Natural killer cell (primary cell): ENCODE data around the gene MCHR1. TPM values are rescaled to one million over a fixed set of nuclear protein-coding genes. Genes with fewer than 3 reads are reported as not detected.

Experiments used
- ATAC-seq, 3 donors: fragments of 150-1000 bp in 2 of 3; fragments of 200-7000 bp in 1 of 3; cut with Tn5 transposase; 1 replicate in 1 of 3; 2 replicates in 2 of 3; pipeline ENCODE4 v1.10.0; 2021; ENCODE audit warnings: mild to moderate bottlenecking in 2 of 3, moderate library complexity in 2 of 3
- DNase-seq, 2 donors: peaks; one replicate each; pipeline versions ENCODE4 v3.0.0 to v3.0.0-alpha.2; 2013 to 2021; ENCODE audit warnings: mixed read lengths in 1 of 2
- H3K27ac ChIP-seq: one replicate; pipeline ENCODE4 v1.5.1; 2013; ENCODE audit warnings: mild to moderate bottlenecking, low read length
- H3K27me3 ChIP-seq: one replicate; pipeline ENCODE4 v1.6.1; 2013; ENCODE audit warnings: low read length; ENCODE audit not compliant: control insufficient read depth, insufficient read depth
- H3K36me3 ChIP-seq: one replicate; pipeline ENCODE4 v1.6.1; 2013; ENCODE audit warnings: low read length; ENCODE audit not compliant: control insufficient read depth, insufficient read depth
- H3K4me1 ChIP-seq: one replicate; pipeline ENCODE4 v1.6.1; 2013; ENCODE audit warnings: low read length; ENCODE audit not compliant: control insufficient read depth, insufficient read depth
- H3K4me3 ChIP-seq: one replicate; pipeline ENCODE4 v1.5.1; 2013; ENCODE audit warnings: low read length
- H3K9me3 ChIP-seq: one replicate; pipeline ENCODE4 v1.6.1; 2013; ENCODE audit warnings: low read length; ENCODE audit not compliant: control insufficient read depth, insufficient read depth
- H3K27ac Mint-ChIP-seq, 2 donors: one replicate each; pipeline ENCODE4 v1.8.0; 2022; ENCODE audit warnings: mild to moderate bottlenecking in 2 of 2, mixed read lengths in 2 of 2, moderate library complexity in 1 of 2
- H3K27me3 Mint-ChIP-seq, 2 donors: one replicate each; pipeline ENCODE4 v1.8.0; 2022; ENCODE audit warnings: low read depth in 2 of 2, mixed read lengths in 2 of 2
- H3K36me3 Mint-ChIP-seq: one replicate; pipeline ENCODE4 v1.8.0; 2022; ENCODE audit warnings: mixed read lengths
- H3K4me1 Mint-ChIP-seq, 2 donors: one replicate each; pipeline ENCODE4 v1.8.0; 2022; ENCODE audit warnings: mixed read lengths in 2 of 2
- H3K4me3 Mint-ChIP-seq: one replicate; pipeline ENCODE4 v1.8.0; 2022; ENCODE audit warnings: mild to moderate bottlenecking, moderate library complexity, mixed read lengths
- H3K9me3 Mint-ChIP-seq, 2 donors: one replicate each; pipeline ENCODE4 v1.8.0; 2022; ENCODE audit warnings: mixed read lengths in 2 of 2
- CTCF ChIP-seq: fragments of 200-600 bp; IDR thresholded peaks from one replicate; pipeline ENCODE4 v1.8.0; 2022; ENCODE audit warnings: antibody characterized with exemption
- WGBS: methylation state at CpG from one replicate; pipeline ENCODE4 v1.1.7; 2013; ENCODE audit warnings: missing lambda C conversion rate; ENCODE audit not compliant: insufficient coverage; 5-methylcytosine and 5-hydroxymethylcytosine counted together
- intact Hi-C: fragments of 100-400 bp; cut with micrococcal nuclease; formaldehyde crosslinking; loops from one replicate; pipeline ENCODE4 v1.14.2; 2022
- total RNA-seq, 4 donors: library from RNA; stranded (reverse); fragments of 120-200 nt in 1 of 4; gene quantifications; one replicate each; pipeline versions ENCODE4 v1.2.3 to v1.2.4, GENCODE V29; 2013 to 2022

Gene MCHR1
- total RNA-seq, 3 donors from 2014 or later (not counting 1 experiment from before 2014, with no cell fraction given), result not detected

GRCh38 chr22:40723396-40723933 is 44.2 kb downstream of the MCHR1 start:
- H3K4me1 Mint-ChIP-seq, result no peaks in the 10 kb centered on the region
- peaks cover 6 to 7% of the 10 kb centered on the region in 2 donors for H3K27me3 Mint-ChIP-seq
- intact Hi-C loops, result no loop called here
- no peaks in the 10 kb centered on the region for H3K36me3 Mint-ChIP-seq
- ATAC-seq (no peak), DNase-seq (no peak)
- H3K27ac Mint-ChIP-seq, result no peak overlapping the region
- Histone ChIP-seq H3K36me3 (no peaks in the 10 kb centered on the region), H3K27ac (no peak overlapping the region), H3K27me3 (no peaks in the 10 kb centered on the region), H3K4me1 (peaks cover 3% of the 10 kb centered on the region), H3K9me3 (no peaks in the 10 kb centered on the region), H3K4me3 (no peak overlapping the region)
- no peak overlapping the region for H3K4me3 Mint-ChIP-seq
- 79% methylated on average over 13 of the region's 13 CpGs for WGBS
- TF ChIP-seq CTCF, result no peak
- H3K9me3 Mint-ChIP-seq, result no peaks in the 10 kb centered on the region

GRCh38 chr22:40726514-40726913 is 47.2 kb downstream of the MCHR1 start:
- H3K4me1 Mint-ChIP-seq, result peaks cover 0 to 2% of the 10 kb centered on the region in 2 donors
- peaks cover 0 to 4% of the 10 kb centered on the region in 2 donors for H3K27me3 Mint-ChIP-seq

GRCh38 chr22:40727070-40727963 is 48.0 kb downstream of the MCHR1 start:
- ATAC-seq (no peak), DNase-seq (peak in 1 of 2 donors; percentile 46)
- Histone ChIP-seq H3K4me1 (peaks cover 18% of the 10 kb centered on the region), H3K27ac (no peak overlapping the region), H3K9me3 (no peaks in the 10 kb centered on the region), H3K27me3 (no peaks in the 10 kb centered on the region), H3K4me3 (no peak overlapping the region), H3K36me3 (no peaks in the 10 kb centered on the region)
- TF ChIP-seq CTCF, result no peak
- Mint-ChIP-seq H3K36me3 (no peaks in the 10 kb centered on the region), H3K9me3 (no peaks in the 10 kb centered on the region), H3K27me3 (peaks cover 0 to 4% of the 10 kb centered on the region in 2 donors), H3K4me3 (no peak overlapping the region), H3K4me1 (peaks cover 0 to 5% of the 10 kb centered on the region in 2 donors), H3K27ac (no peak overlapping the region)
- intact Hi-C loops, result no loop called here
- WGBS, result 94% methylated on average over 10 of the region's 11 CpGs

More at GRCh38 chr22:40726514-40726913, 47.2 kb downstream of the MCHR1 start:
- H3K27ac ChIP-seq, result no peak overlapping the region
- peaks cover 17% of the 10 kb centered on the region for H3K4me1 ChIP-seq
- no peak overlapping the region for H3K27ac Mint-ChIP-seq
- intact Hi-C loops, result no loop called here
- no peak for TF ChIP-seq CTCF
- peak in 1 of 2 donors; percentile 73 for DNase-seq
- WGBS, result 33% methylated on average over 4 of the region's 4 CpGs
- no peaks in the 10 kb centered on the region for H3K9me3 Mint-ChIP-seq
- peak; percentile 63 to 71 (median 67) for ATAC-seq
- no peak overlapping the region for H3K4me3 ChIP-seq
- H3K36me3 Mint-ChIP-seq, result no peaks in the 10 kb centered on the region
- H3K4me3 Mint-ChIP-seq, result no peak overlapping the region
- no peaks in the 10 kb centered on the region for H3K27me3 ChIP-seq
- no peaks in the 10 kb centered on the region for H3K36me3 ChIP-seq
- H3K9me3 ChIP-seq, result no peaks in the 10 kb centered on the region
